Esophagus (tissue), 2 donors: ENCODE measurements around the gene EVPL. TPM values are rescaled to one million over a fixed set of nuclear protein-coding genes. Genes with fewer than 3 reads are reported as not detected.

Experiments
- polyA plus RNA-seq, 2 donors: library from polyadenylated mRNA; stranded (reverse); fragments of 200-250 nt; gene quantifications; one replicate each; pipeline ENCODE4 v1.2.3, GENCODE V29; 2013
- donor health status: healthy with polysubstance abuse.
- donor health status: Bipolar disorder and iron deficiency.

Gene EVPL
- polyA plus RNA-seq, 2 donors, result 229 to 425 TPM

Other genes starting within 250 kb of the EVPL start
- 10 to 100 TPM; 18.2 to 26.3 TPM for gene UNK, start 242.5 kb downstream of the EVPL start, polyA plus RNA-seq
- 10 to 100 TPM; 21.0 to 22.4 TPM for gene UNC13D, start 182.9 kb downstream of the EVPL start, polyA plus RNA-seq
- 10 to 100 TPM; 65.1 to 65.9 TPM for gene WBP2, start 172.0 kb downstream of the EVPL start, polyA plus RNA-seq
- gene TRIM47, start 148.7 kb downstream of the EVPL start, polyA plus RNA-seq, result 10 to 100 TPM; 20.4 to 21.7 TPM
- gene TRIM65, start 130.4 kb downstream of the EVPL start, polyA plus RNA-seq, result 10 to 100 TPM in 1 of 2 donors, 1 to 10 TPM in 1; 9.8 to 19.8 TPM
- 10 to 100 TPM; 51.7 to 65.8 TPM for gene MRPL38, start 122.4 kb downstream of the EVPL start, polyA plus RNA-seq
- gene FBF1, start 86.3 kb downstream of the EVPL start, polyA plus RNA-seq, result 10 to 100 TPM in 1 of 2 donors, 1 to 10 TPM in 1; 8.7 to 33.7 TPM
- 10 to 100 TPM; 22.7 to 37.4 TPM for gene ACOX1, start 48.1 kb downstream of the EVPL start, polyA plus RNA-seq
- 10 to 100 TPM; 42.7 to 43.7 TPM for gene TEN1, start 48.1 kb downstream of the EVPL start, polyA plus RNA-seq
- gene CDK3, start 26.5 kb downstream of the EVPL start, polyA plus RNA-seq, result 10 to 100 TPM in 1 of 2 donors, 1 to 10 TPM in 1; 6.5 to 16.2 TPM
- 10 to 100 TPM; 34.3 to 57.9 TPM for gene SRP68, start 45.2 kb upstream of the EVPL start, polyA plus RNA-seq
- gene GALR2, start 47.5 kb upstream of the EVPL start, polyA plus RNA-seq, result under 1 TPM; 0.53 to 1.00 TPM
- 1 to 10 TPM; 1.2 to 2.3 TPM for gene ZACN, start 51.9 kb upstream of the EVPL start, polyA plus RNA-seq
- gene EXOC7, start 76.5 kb upstream of the EVPL start, polyA plus RNA-seq, result 10 to 100 TPM; 57.0 to 77.2 TPM
- under 1 TPM; 0.33 to 0.56 TPM for gene FOXJ1, start 113.9 kb upstream of the EVPL start, polyA plus RNA-seq
- under 1 TPM; 0.20 to 0.44 TPM for gene RNF157, start 213.2 kb upstream of the EVPL start, polyA plus RNA-seq
- gene UBALD2, start 238.0 kb upstream of the EVPL start, polyA plus RNA-seq, result 10 to 100 TPM; 35.4 to 49.7 TPM